Panc1 (cell line): ENCODE results near the gene SMTNL2. TPM values are rescaled to one million over a fixed set of nuclear protein-coding genes. Genes with fewer than 3 reads are reported as not detected.
"Not testable (repeated sequence)": the region's sequence is repeated elsewhere in the genome, so short reads cannot be mapped to it uniquely, and the experiment has no call there.

Experiments used
- ATAC-seq: fragments of 200-7000 bp; cut with Tn5 transposase; 2 replicates; pipeline ENCODE4 v1.9.1; 2020; ENCODE audit warnings: mild to moderate bottlenecking, moderate library complexity
- BruUV-seq: library from RNA; stranded (reverse); fragments of 400-500 nt; replicated peaks from 2 replicates; lab custom pipeline; 2021; lab: Mats Ljungman, UMichigan
- CTCF ChIA-PET: fragments of 300-600 bp; sonication (Branson Sonifier 250); formaldehyde crosslinking; loops from one replicate; lab custom pipeline; 2022; ENCODE audit warnings: antibody characterized with exemption; lab: Charles Lee
- POLR2A ChIA-PET: fragments of 300-600 bp; sonication (Branson Sonifier 250); formaldehyde crosslinking; loops from one replicate; lab custom pipeline; 2022; ENCODE audit warnings: antibody characterized with exemption; lab: Charles Lee
- DNase-seq: peaks from one replicate; pipeline ENCODE4 v3.0.0-alpha.2; 2010; ENCODE audit warnings: low read depth, low spot score
- H3K27ac ChIP-seq: 2 replicates; pipeline ENCODE4 v1.5.1; 2011; ENCODE audit warnings: mild to moderate bottlenecking, low read length, inconsistent platforms
- H3K27me3 ChIP-seq: fragments of 200-500 bp; sonication (Bioruptor generic); 2 replicates; pipeline ENCODE4 v1.6.0; 2014; ENCODE audit warnings: low read length, inconsistent platforms; ENCODE audit not compliant: control insufficient read depth, insufficient read depth
- H3K36me3 ChIP-seq: fragments of 200-500 bp; sonication (Bioruptor generic); 2 replicates; pipeline ENCODE4 v1.5.1; 2014; ENCODE audit warnings: inconsistent platforms, mild to moderate bottlenecking, low read length, moderate library complexity; ENCODE audit not compliant: control insufficient read depth, insufficient read depth
- H3K4me1 ChIP-seq: 2 replicates; pipeline ENCODE4 v1.5.1; 2011; ENCODE audit warnings: inconsistent platforms, mild to moderate bottlenecking, low read length, moderate library complexity; ENCODE audit not compliant: control insufficient read depth, insufficient read depth
- H3K4me3 ChIP-seq, 2 experiments: 2 replicates each; pipeline ENCODE4 v1.5.1; 2011 to 2012; ENCODE audit warnings: low read depth in 2 of 2, low read length in 2 of 2, mild to moderate bottlenecking in 2 of 2, inconsistent platforms in 1 of 2, moderate library complexity in 1 of 2
- H3K9me3 ChIP-seq: fragments of 200-500 bp; sonication (Bioruptor generic); 2 replicates; pipeline ENCODE4 v1.5.1; 2014; ENCODE audit warnings: low read depth, mild to moderate bottlenecking, inconsistent platforms, low read length, moderate library complexity; ENCODE audit not compliant: control insufficient read depth, insufficient read depth
- POLR2AphosphoS5 ChIP-seq: IDR thresholded peaks from 2 replicates; pipeline ENCODE4 v1.6.1; 2012; ENCODE audit warnings: mild to moderate bottlenecking, low read depth, low read length, moderate library complexity
- SIN3A ChIP-seq: IDR thresholded peaks from 2 replicates; pipeline ENCODE4 v1.6.1; 2012; ENCODE audit warnings: low read depth, mild to moderate bottlenecking, low read length, moderate library complexity, borderline replicate concordance; ENCODE audit not compliant: insufficient read depth
- TCF7L2 ChIP-seq: IDR thresholded peaks from 2 replicates; pipeline ENCODE4 v1.6.1; 2011; ENCODE audit warnings: mild to moderate bottlenecking, low read depth, low read length, inconsistent platforms
- in situ Hi-C: cut with HindIII; loops from 2 replicates; pipeline ENCODE4 v1.10.0; 2016; ENCODE audit warnings: low sequenced_read_pairs, low pct_unique_long_range_greater_than_20kb
- intact Hi-C: fragments of 100-400 bp; cut with micrococcal nuclease; formaldehyde crosslinking; loops from one replicate; pipeline ENCODE4 v1.10.0; 2022; ENCODE audit not compliant: unreplicated experiment
- total RNA-seq: library from RNA; stranded (reverse); gene quantifications from one replicate; pipeline ENCODE4 v1.2.1, GENCODE V29; 2021; ENCODE audit not compliant: unreplicated experiment
- TF ChIP-seq, protein P1 (sequence below), 2 experiments: IDR thresholded peaks; 2 replicates each; pipeline ENCODE4 v1.6.1; 2011 to 2012; ENCODE audit warnings: low read depth in 2 of 2, control low read depth in 1 of 2, low read length in 1 of 2, mild to moderate bottlenecking in 1 of 2, moderate library complexity in 1 of 2; ENCODE audit not compliant: insufficient read depth in 1 of 2
- TF ChIP-seq, protein P2 (sequence below): fragments of 450-650 bp; IDR thresholded peaks from 2 replicates; pipeline ENCODE4 v1.5.1; 2017; ENCODE audit warnings: mild to moderate bottlenecking

SMTNL2 gene
- total RNA-seq, 1 experiment from 2014 or later, result not detected

DNA sequence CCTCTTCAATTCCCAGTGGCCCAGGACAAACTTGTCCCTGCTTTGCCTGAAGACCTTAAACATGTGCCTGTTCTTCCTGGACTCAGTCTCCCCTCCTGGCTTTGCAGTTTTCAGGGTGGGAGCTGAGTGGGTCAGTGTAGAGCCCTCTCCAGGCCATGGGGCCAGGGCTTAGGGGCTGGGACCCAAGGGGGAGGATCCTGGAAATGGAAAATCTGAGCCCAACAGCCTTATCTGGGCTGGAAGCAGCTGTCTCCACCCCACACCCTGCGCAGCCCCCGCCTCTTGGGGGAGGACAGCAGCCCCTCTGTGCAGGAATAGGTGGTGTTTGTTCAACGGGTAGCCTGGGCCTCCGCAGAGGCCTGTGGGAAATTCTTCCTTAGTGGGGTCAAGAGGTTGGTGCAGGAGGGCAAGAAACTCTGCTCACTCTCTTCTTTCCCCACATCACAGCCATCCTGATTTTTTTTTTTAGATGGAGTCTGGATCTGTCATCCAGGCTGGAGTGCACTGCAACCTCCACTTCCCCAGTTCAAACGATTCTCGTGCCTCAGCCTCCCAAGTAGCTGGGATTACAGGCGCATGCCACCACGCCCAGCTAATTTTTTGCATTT lies 6.8 kb upstream of the SMTNL2 start:
- BruUV-seq, result no TSS peak
- TF ChIP-seq, protein P1, sequence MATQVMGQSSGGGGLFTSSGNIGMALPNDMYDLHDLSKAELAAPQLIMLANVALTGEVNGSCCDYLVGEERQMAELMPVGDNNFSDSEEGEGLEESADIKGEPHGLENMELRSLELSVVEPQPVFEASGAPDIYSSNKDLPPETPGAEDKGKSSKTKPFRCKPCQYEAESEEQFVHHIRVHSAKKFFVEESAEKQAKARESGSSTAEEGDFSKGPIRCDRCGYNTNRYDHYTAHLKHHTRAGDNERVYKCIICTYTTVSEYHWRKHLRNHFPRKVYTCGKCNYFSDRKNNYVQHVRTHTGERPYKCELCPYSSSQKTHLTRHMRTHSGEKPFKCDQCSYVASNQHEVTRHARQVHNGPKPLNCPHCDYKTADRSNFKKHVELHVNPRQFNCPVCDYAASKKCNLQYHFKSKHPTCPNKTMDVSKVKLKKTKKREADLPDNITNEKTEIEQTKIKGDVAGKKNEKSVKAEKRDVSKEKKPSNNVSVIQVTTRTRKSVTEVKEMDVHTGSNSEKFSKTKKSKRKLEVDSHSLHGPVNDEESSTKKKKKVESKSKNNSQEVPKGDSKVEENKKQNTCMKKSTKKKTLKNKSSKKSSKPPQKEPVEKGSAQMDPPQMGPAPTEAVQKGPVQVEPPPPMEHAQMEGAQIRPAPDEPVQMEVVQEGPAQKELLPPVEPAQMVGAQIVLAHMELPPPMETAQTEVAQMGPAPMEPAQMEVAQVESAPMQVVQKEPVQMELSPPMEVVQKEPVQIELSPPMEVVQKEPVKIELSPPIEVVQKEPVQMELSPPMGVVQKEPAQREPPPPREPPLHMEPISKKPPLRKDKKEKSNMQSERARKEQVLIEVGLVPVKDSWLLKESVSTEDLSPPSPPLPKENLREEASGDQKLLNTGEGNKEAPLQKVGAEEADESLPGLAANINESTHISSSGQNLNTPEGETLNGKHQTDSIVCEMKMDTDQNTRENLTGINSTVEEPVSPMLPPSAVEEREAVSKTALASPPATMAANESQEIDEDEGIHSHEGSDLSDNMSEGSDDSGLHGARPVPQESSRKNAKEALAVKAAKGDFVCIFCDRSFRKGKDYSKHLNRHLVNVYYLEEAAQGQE (IDR thresholded peaks at IDR 0.05; ENCODE audit: insufficient read depth in 1 of 2, low read depth in 2 of 2, low read length in 1 of 2), result no peak
- TF ChIP-seq, protein P2, sequence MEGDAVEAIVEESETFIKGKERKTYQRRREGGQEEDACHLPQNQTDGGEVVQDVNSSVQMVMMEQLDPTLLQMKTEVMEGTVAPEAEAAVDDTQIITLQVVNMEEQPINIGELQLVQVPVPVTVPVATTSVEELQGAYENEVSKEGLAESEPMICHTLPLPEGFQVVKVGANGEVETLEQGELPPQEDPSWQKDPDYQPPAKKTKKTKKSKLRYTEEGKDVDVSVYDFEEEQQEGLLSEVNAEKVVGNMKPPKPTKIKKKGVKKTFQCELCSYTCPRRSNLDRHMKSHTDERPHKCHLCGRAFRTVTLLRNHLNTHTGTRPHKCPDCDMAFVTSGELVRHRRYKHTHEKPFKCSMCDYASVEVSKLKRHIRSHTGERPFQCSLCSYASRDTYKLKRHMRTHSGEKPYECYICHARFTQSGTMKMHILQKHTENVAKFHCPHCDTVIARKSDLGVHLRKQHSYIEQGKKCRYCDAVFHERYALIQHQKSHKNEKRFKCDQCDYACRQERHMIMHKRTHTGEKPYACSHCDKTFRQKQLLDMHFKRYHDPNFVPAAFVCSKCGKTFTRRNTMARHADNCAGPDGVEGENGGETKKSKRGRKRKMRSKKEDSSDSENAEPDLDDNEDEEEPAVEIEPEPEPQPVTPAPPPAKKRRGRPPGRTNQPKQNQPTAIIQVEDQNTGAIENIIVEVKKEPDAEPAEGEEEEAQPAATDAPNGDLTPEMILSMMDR, result no peak
- no peak for TF ChIP-seq SIN3A
- TF ChIP-seq POLR2AphosphoS5, result no peak
- TF ChIP-seq TCF7L2, result no peak
- ChIA-PET CTCF (interaction anchor here (0.6 to 0.7 kb wide), 2 partner anchors 49 to 322 kb away, joined by 3 to 5 read pairs; no protein-coding TSS in a partner anchor), POLR2A (interaction anchor here (0.6 kb wide), 1 partner anchor 823 kb away, joined by 3 read pairs; no protein-coding TSS in a partner anchor)
- Histone ChIP-seq H3K9me3 (no peaks in the 10 kb centered on the region), H3K4me1 (no peaks in the 10 kb centered on the region; the same call in 1 of the 2 replicates), H3K27me3 (no peaks in the 10 kb centered on the region), H3K36me3 (no peaks in the 10 kb centered on the region), H3K27ac (no peak overlapping the region), H3K4me3 (no peak overlapping the region)
- DNase-seq (no peak), ATAC-seq (no peak)
- intact Hi-C loops (no loop called here), in situ Hi-C loops (no loop called here)

DNA sequence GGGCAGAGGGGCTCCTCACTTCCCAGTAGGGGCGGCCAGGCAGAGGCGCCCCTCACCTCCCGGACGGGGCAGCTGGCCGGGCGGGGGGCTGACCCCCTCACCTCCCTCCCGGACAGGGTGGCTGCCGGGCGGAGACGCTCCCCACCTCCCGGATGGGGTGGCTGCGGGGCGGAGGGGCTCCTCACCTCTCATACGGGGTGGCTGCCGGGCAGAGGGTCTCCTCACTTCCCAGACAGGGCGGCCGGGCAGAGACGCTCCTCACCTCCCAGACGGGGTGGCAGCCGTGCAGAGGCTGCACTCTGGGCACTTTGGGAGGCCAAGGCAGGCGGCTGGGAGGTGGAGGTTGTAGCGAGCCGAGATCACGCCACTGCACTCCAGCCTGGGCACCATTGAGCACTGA lies 6.0 kb upstream of the SMTNL2 start:
- H3K36me3 ChIP-seq, H3K4me3 ChIP-seq, H3K4me1 ChIP-seq, H3K9me3 ChIP-seq, CTCF ChIA-PET, in situ Hi-C loops, DNase-seq, H3K27me3 ChIP-seq, ATAC-seq, intact Hi-C loops, H3K27ac ChIP-seq, BruUV-seq, POLR2A ChIA-PET: not testable (repeated sequence)

DNA sequence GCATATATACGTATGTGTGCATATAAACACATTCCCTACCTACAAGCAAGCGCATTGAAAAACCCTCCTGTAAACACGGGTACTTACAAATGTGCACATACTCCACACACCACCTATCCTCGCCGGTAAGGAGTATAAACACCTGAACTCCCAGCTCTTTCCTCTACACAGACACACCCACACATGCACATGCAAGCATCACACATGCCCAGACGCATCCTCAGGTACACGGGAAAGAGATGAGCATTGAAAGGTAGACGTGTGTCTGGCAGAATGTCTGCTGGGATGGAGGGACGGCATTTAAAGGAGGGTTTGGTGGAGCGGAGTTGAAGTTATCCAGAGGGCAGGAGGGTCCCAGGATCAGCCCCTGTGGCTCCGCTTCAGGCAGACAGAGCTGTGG lies 4.7 kb upstream of the SMTNL2 start:
- H3K4me3 ChIP-seq, result no peak overlapping the region
- no peaks in the 10 kb centered on the region for H3K9me3 ChIP-seq
- in situ Hi-C loops, result no loop called here
- ATAC-seq (no peak), DNase-seq (no peak)
- H3K27me3 ChIP-seq, result no peaks in the 10 kb centered on the region; the same call in 1 of the 2 replicates
- no TSS peak for BruUV-seq
- POLR2A ChIA-PET, result no interaction called here
- H3K27ac ChIP-seq, result no peak overlapping the region
- H3K4me1 ChIP-seq, result no peaks in the 10 kb centered on the region
- CTCF ChIA-PET, result no interaction called here
- intact Hi-C loops, result no loop called here
- TF ChIP-seq TCF7L2 (no peak), POLR2AphosphoS5 (no peak), SIN3A (no peak)
- TF ChIP-seq, protein P2, result no peak
- TF ChIP-seq, protein P1 (IDR thresholded peaks at IDR 0.05; ENCODE audit: insufficient read depth in 1 of 2, low read depth in 2 of 2, low read length in 1 of 2), result no peak
- no peaks in the 10 kb centered on the region for H3K36me3 ChIP-seq
